IMR-90 (cell line): Measurements from ENCODE around the gene WDR5. TPM values are rescaled to one million over a fixed set of nuclear protein-coding genes. Genes with fewer than 3 reads are reported as not detected.

Experiments used
- ATAC-seq: fragments of 200-7000 bp; cut with Tn5 transposase; 2 replicates; pipeline ENCODE4 v1.9.1; 2020; ENCODE audit warnings: low read depth, mild to moderate bottlenecking, moderate library complexity
- BruUV-seq: library from RNA; stranded (reverse); fragments of 400-500 nt; replicated peaks from 2 replicates; lab custom pipeline; 2021; lab: Mats Ljungman, UMichigan
- CTCF ChIA-PET: fragments of 300-600 bp; formaldehyde crosslinking; extraction: SDS; loops from one replicate; lab custom pipeline; 2021; ENCODE audit warnings: antibody characterized with exemption; lab: Yijun Ruan, JAX
- POLR2A ChIA-PET: fragments of 300-600 bp; sonication (Branson Sonifier 250); formaldehyde crosslinking; loops from one replicate; lab custom pipeline; 2022; ENCODE audit warnings: antibody characterized with exemption; ENCODE audit not compliant: unreplicated experiment; lab: Charles Lee
- DNase-seq: peaks from one replicate; pipeline ENCODE4 v3.0.0; 2013
- H2AFZ ChIP-seq: replicated peaks from 2 replicates; pipeline ENCODE3; 2013; ENCODE audit warnings: low read length, mild to moderate bottlenecking; ENCODE audit not compliant: poor library complexity
- H2AK5ac ChIP-seq: 2 replicates; pipeline ENCODE4 v1.6.1; 2013; ENCODE audit warnings: low read depth, low read length, inconsistent platforms
- H2AK9ac ChIP-seq: replicated peaks from 2 replicates; pipeline ENCODE3; 2013; ENCODE audit warnings: mild to moderate bottlenecking, low read depth, low read length, moderate library complexity; ENCODE audit not compliant: poor library complexity
- H2BK120ac ChIP-seq: 2 replicates; pipeline ENCODE4 v1.6.1; 2013; ENCODE audit warnings: low read depth, low read length, inconsistent platforms
- H2BK15ac ChIP-seq: 3 replicates; pipeline ENCODE4 v1.6.1; 2013; ENCODE audit warnings: low read depth, low read length, inconsistent platforms
- H2BK20ac ChIP-seq: 2 replicates; pipeline ENCODE4 v1.6.1; 2013; ENCODE audit warnings: low read depth, mild to moderate bottlenecking, inconsistent platforms, low read length, moderate library complexity
- H2BK5ac ChIP-seq: 2 replicates; pipeline ENCODE4 v1.6.1; 2013; ENCODE audit warnings: mild to moderate bottlenecking, low read depth, low read length, inconsistent platforms; ENCODE audit not compliant: poor library complexity, severe bottlenecking
- H3K14ac ChIP-seq: replicated peaks from 2 replicates; pipeline ENCODE4 v1.6.1; 2013; ENCODE audit warnings: low read depth, low read length, inconsistent platforms
- H3K18ac ChIP-seq: 2 replicates; pipeline ENCODE4 v1.6.1; 2013; ENCODE audit warnings: low read depth, low read length, control low read depth
- H3K23ac ChIP-seq: 2 replicates; pipeline ENCODE4 v1.6.1; 2013; ENCODE audit warnings: low read depth, low read length, inconsistent platforms
- H3K27ac ChIP-seq: 2 replicates; pipeline ENCODE4 v1.5.1; 2013; ENCODE audit warnings: mild to moderate bottlenecking, control low read depth, low read length; ENCODE audit not compliant: insufficient read depth
- H3K27me3 ChIP-seq: 2 replicates; pipeline ENCODE4 v1.6.1; 2013; ENCODE audit warnings: low read length; ENCODE audit not compliant: control insufficient read depth, insufficient read depth
- H3K36me3 ChIP-seq: 2 replicates; pipeline ENCODE4 v1.6.1; 2013; ENCODE audit warnings: low read length, mixed read lengths; ENCODE audit not compliant: control insufficient read depth, insufficient read depth
- H3K4ac ChIP-seq: 2 replicates; pipeline ENCODE4 v1.6.1; 2013; ENCODE audit warnings: low read depth, low read length, inconsistent platforms
- H3K4me1 ChIP-seq: 2 replicates; pipeline ENCODE4 v1.6.1; 2013; ENCODE audit warnings: low read length, mixed read lengths; ENCODE audit not compliant: control insufficient read depth, insufficient read depth
- H3K4me2 ChIP-seq: 2 replicates; pipeline ENCODE4 v1.6.1; 2013; ENCODE audit warnings: low read depth, mild to moderate bottlenecking, control low read depth, low read length, moderate library complexity
- H3K4me3 ChIP-seq: 2 replicates; pipeline ENCODE4 v1.5.1; 2013; ENCODE audit warnings: low read depth, mild to moderate bottlenecking, control low read depth, low read length, moderate library complexity; ENCODE audit not compliant: insufficient read depth
- H3K56ac ChIP-seq: 2 replicates; pipeline ENCODE4 v1.6.1; 2013; ENCODE audit warnings: low read length, inconsistent platforms; ENCODE audit not compliant: insufficient read depth; ENCODE audit errors: extremely low read depth
- H3K79me1 ChIP-seq, 2 experiments: 2 replicates each; pipeline ENCODE4 v1.6.1; 2013; ENCODE audit warnings: low read length in 2 of 2, inconsistent platforms in 1 of 2, low read depth in 1 of 2
- H3K9ac ChIP-seq: 2 replicates; pipeline ENCODE4 v1.6.1; 2013; ENCODE audit warnings: low read depth, low read length, control low read depth
- H3K9me1 ChIP-seq: 2 replicates; pipeline ENCODE4 v1.6.1; 2013; ENCODE audit warnings: low read length, inconsistent platforms; ENCODE audit not compliant: insufficient read depth
- H3K9me3 ChIP-seq: 2 replicates; pipeline ENCODE4 v1.6.1; 2013; ENCODE audit warnings: low read length; ENCODE audit not compliant: control insufficient read depth, insufficient read depth
- H4K20me1 ChIP-seq: 2 replicates; pipeline ENCODE4 v1.6.1; 2013; ENCODE audit warnings: low read length, inconsistent platforms; ENCODE audit not compliant: insufficient read depth
- H4K5ac ChIP-seq: 2 replicates; pipeline ENCODE4 v1.6.1; 2013; ENCODE audit warnings: mild to moderate bottlenecking, low read depth, low read length, control low read depth
- H4K8ac ChIP-seq, 2 experiments: 2 replicates each; pipeline ENCODE4 v1.6.1; 2013; ENCODE audit warnings: low read depth in 2 of 2, low read length in 2 of 2, control low read depth in 1 of 2, inconsistent platforms in 1 of 2
- H4K91ac ChIP-seq: 2 replicates; pipeline ENCODE4 v1.6.1; 2013; ENCODE audit warnings: low read depth, low read length, inconsistent platforms; ENCODE audit not compliant: insufficient read depth
- BHLHE40 ChIP-seq: fragments of 150-350 bp; IDR thresholded peaks from 2 replicates; pipeline ENCODE4 v1.6.1; 2016; ENCODE audit warnings: mild to moderate bottlenecking, low read depth, low read length
- CEBPB ChIP-seq: IDR thresholded peaks from 2 replicates; pipeline ENCODE4 v1.6.1; 2012; ENCODE audit warnings: low read depth, low read length, improper control_type of control experiment
- CHD1 ChIP-seq: IDR thresholded peaks from 2 replicates; pipeline ENCODE4 v1.6.1; 2012; ENCODE audit warnings: low read depth, low read length, improper control_type of control experiment
- FOS ChIP-seq: fragments of 150-350 bp; IDR thresholded peaks from 2 replicates; pipeline ENCODE4 v1.6.1; 2016; ENCODE audit warnings: low read depth, low read length
- MAFK ChIP-seq: IDR thresholded peaks from 2 replicates; pipeline ENCODE4 v1.6.1; 2012; ENCODE audit warnings: low read depth, low read length, improper control_type of control experiment
- MXI1 ChIP-seq: IDR thresholded peaks from 2 replicates; pipeline ENCODE4 v1.6.1; 2012; ENCODE audit warnings: low read depth, mild to moderate bottlenecking, low read length, moderate library complexity, borderline replicate concordance
- NFE2L2 ChIP-seq: fragments of 150-350 bp; IDR thresholded peaks from 2 replicates; pipeline ENCODE4 v1.6.1; 2016; ENCODE audit warnings: low read depth, mild to moderate bottlenecking, low read length
- RAD21 ChIP-seq: IDR thresholded peaks from 2 replicates; pipeline ENCODE4 v1.6.1; 2012; ENCODE audit warnings: low read length, improper control_type of control experiment
- RFX5 ChIP-seq: IDR thresholded peaks from 2 replicates; pipeline ENCODE4 v1.8.0; 2012; ENCODE audit warnings: low read depth, mild to moderate bottlenecking, low read length, moderate library complexity
- SMC3 ChIP-seq: fragments of 150-350 bp; IDR thresholded peaks from 2 replicates; pipeline ENCODE4 v1.6.1; 2016; ENCODE audit warnings: low read depth, mild to moderate bottlenecking, antibody characterized with exemption, low read length, moderate library complexity
- WGBS, 2 experiments: methylation state at CpG; one replicate each; pipeline versions ENCODE4 v1.1.5 to v1.1.7; 2013; ENCODE audit warnings: missing lambda C conversion rate in 2 of 2; ENCODE audit not compliant: insufficient read length in 1 of 2; ENCODE audit errors: extremely low coverage in 2 of 2; 5-methylcytosine and 5-hydroxymethylcytosine counted together
- dilution Hi-C: fragments of 300-500 bp; cut with HindIII; formaldehyde crosslinking; loops from one replicate; pipeline ENCODE4 v1.14.3; 2018; ENCODE audit warnings: low sequenced_read_pairs; ENCODE audit not compliant: unreplicated experiment
- in situ Hi-C: fragments of 300-500 bp; cut with MboI; formaldehyde crosslinking; loops from 3 replicates; pipeline ENCODE4 v1.14.3; 2019; ENCODE audit warnings: low sequenced_read_pairs, inconsistent platforms, mixed read lengths
- intact Hi-C: fragments of 100-400 bp; cut with micrococcal nuclease; formaldehyde crosslinking; loops from 2 replicates; pipeline ENCODE4 v1.10.0; 2022
- polyA plus RNA-seq, 3 experiments: library from polyadenylated mRNA; depleted of rRNA; stranded (reverse); fragments of >200 nt; gene quantifications; 2 replicates each; pipeline ENCODE4 v1.2.3, GENCODE V29; 2012; ENCODE audit warnings: low replicate concordance in 1 of 3
- total RNA-seq: library from RNA; depleted of rRNA; stranded (reverse); fragments of >200 nt; gene quantifications from 2 replicates; pipeline ENCODE4 v1.2.3, GENCODE V29; 2012

The WDR5 gene
- total and polyA plus RNA-seq, 2 of the 4 experiments (the other 2 are of a cell fraction): 18.3 to 26.6 TPM

DNA sequence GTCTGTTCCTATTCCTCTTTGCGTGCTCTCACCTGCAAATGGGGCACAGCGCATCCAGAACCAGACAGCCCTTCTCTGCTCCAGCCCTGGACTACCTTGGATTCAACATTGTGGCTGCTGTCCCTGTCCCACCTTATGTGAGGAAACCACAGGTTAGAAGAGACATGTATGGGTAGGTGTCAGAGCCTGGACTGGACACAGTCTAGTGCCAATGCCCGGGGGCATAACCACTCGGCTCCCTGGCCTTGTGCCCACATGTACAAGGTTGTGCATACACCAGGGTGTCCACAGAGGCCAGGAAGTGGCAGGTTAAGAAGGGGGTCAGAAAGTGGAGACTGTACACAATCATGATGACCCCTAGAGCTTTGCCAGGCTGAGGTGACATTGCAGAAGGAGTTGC lies 45.9 kb upstream of the WDR5 start:
- Histone ChIP-seq H3K14ac (no peak overlapping the region), H3K27me3 (peaks cover 18% of the 10 kb centered on the region), H3K79me1 (no peaks in the 10 kb centered on the region), H2AK5ac (no peak overlapping the region), H3K18ac (no peak overlapping the region), H3K4me1 (no peaks in the 10 kb centered on the region), H4K20me1 (no peaks in the 10 kb centered on the region), H3K4me3 (no peak overlapping the region), H2BK20ac (no peak overlapping the region), H3K23ac (no peak overlapping the region), H3K56ac (no peak overlapping the region), H3K9me3 (peaks cover 7% of the 10 kb centered on the region), H2BK120ac (no peak overlapping the region), H2BK15ac (no peak overlapping the region), H3K4me2 (no peak overlapping the region), H2BK5ac (no peak overlapping the region), H3K27ac (no peak overlapping the region), H3K4ac (no peak overlapping the region), H4K91ac (no peak overlapping the region), H4K5ac (no peak overlapping the region), H3K9me1 (no peaks in the 10 kb centered on the region), H2AK9ac (no peak overlapping the region), H3K36me3 (no peaks in the 10 kb centered on the region), H3K9ac (no peak overlapping the region), H4K8ac (no peak overlapping the region), H2AFZ (no peak overlapping the region)
- dilution Hi-C loops: no loop called here
- 55% methylated on average over 3 of the region's 4 CpGs; no CpG with 5 or more reads in 1 of the 2 experiments for WGBS, 2 experiments
- ATAC-seq: no peak
- ChIA-PET CTCF (no interaction called here), POLR2A (no interaction called here)
- TF ChIP-seq MXI1 (no peak), BHLHE40 (no peak), SMC3 (no peak), CHD1 (no peak), FOS (no peak), RAD21 (no peak), RFX5 (no peak), CEBPB (no peak), NFE2L2 (no peak), MAFK (no peak)
- no TSS peak for BruUV-seq
- no peak for DNase-seq
- intact Hi-C loops: no loop called here
- in situ Hi-C loops: no loop called here
